ENCODE measurements around the gene PYCR2.
"Not testable (repeated sequence)": the region's sequence is repeated elsewhere in the genome, so short reads cannot be mapped to it uniquely, and the experiment has no call there.

The PYCR2 gene

GRCh38 chr1:225888898-225889601, 35.0 kb downstream of the PYCR2 start, which contains the start of gene LEFTY1:
Gene LEFTY1 (minus strand): TSS chr1:225889146. CDS start chr1:225889066, 80 bp downstream.
- DNase-seq: no peak

GRCh38 chr1:225888289-225888897, 35.7 kb downstream of the PYCR2 start:
- no peak for DNase-seq

- not testable (repeated sequence) for DNase-seq
These were observed 36.3 kb downstream of the PYCR2 start for GRCh38 chr1:225887554-225888288.

- DNase-seq: no peak
These were observed 37.1 kb downstream of the PYCR2 start for GRCh38 chr1:225887030-225887314.

GRCh38 chr1:225886159-225887029, 37.7 kb downstream of the PYCR2 start:
- DNase-seq: no peak

GRCh38 chr1:225885336-225885735, 38.7 kb downstream of the PYCR2 start:
- no peak for DNase-seq

- DNase-seq: no peak
These were observed 40.3 kb downstream of the PYCR2 start for GRCh38 chr1:225883616-225884265.

- no peak for DNase-seq
These were observed 41.1 kb downstream of the PYCR2 start for GRCh38 chr1:225882694-225883615.

- no peak for DNase-seq
These were observed 41.9 kb downstream of the PYCR2 start, which contains the start of gene TMEM63A for GRCh38 chr1:225881959-225882693. Gene TMEM63A (minus strand): TSS chr1:225882380. CDS start chr1:225877580, 4,800 bp downstream.

- DNase-seq: no peak
These were observed 42.7 kb downstream of the PYCR2 start for GRCh38 chr1:225881081-225881958.

GRCh38 chr1:225880636-225881035, 43.4 kb downstream of the PYCR2 start:
- DNase-seq: no peak

- DNase-seq: no peak
These were observed 43.8 kb downstream of the PYCR2 start for GRCh38 chr1:225880222-225880588.

- no peak for DNase-seq
These were observed 44.4 kb downstream of the PYCR2 start for GRCh38 chr1:225879521-225880221.

GRCh38 chr1:225878282-225878681, 45.8 kb downstream of the PYCR2 start:
- DNase-seq: no peak

GRCh38 chr1:225877580-225877979, 46.5 kb downstream of the PYCR2 start:
- DNase-seq: no peak

- DNase-seq: no peak
These were observed 47.0 kb downstream of the PYCR2 start for GRCh38 chr1:225876900-225877510.

- no peak for DNase-seq
These were observed 48.8 kb downstream of the PYCR2 start for GRCh38 chr1:225875044-225875815.

- no peak for DNase-seq
These were observed 49.6 kb downstream of the PYCR2 start for GRCh38 chr1:225874431-225874830.
